Lung (tissue), 12 donors: ENCODE results near the gene PDP2. TPM values are rescaled to one million over a fixed set of nuclear protein-coding genes. Genes with fewer than 3 reads are reported as not detected.

Experiments used
- ATAC-seq: fragments of 200-7000 bp; cut with Tn5 transposase; one replicate; pipeline ENCODE4 v1.9.1; 2020; ENCODE audit warnings: moderate number of reproducible peaks; ENCODE audit not compliant: insufficient read depth, low FRiP score
- DNase-seq, 3 donors: peaks; one replicate each; pipeline ENCODE4 v3.0.0-alpha.2; 2013 to 2017
- H3K27ac ChIP-seq, 2 donors: one replicate each; pipeline ENCODE4 v1.5.1; 2013; ENCODE audit warnings: mild to moderate bottlenecking in 2 of 2, moderate library complexity in 2 of 2, control low read depth in 1 of 2, inconsistent platforms in 1 of 2, low read depth in 1 of 2, low read length in 1 of 2
- H3K27me3 ChIP-seq, 3 donors: one replicate each; pipeline ENCODE4 v1.5.1; 2013; ENCODE audit warnings: low read length in 2 of 3; ENCODE audit not compliant: control insufficient read depth in 3 of 3, insufficient read depth in 3 of 3
- H3K36me3 ChIP-seq, 4 donors: one replicate each; pipeline ENCODE4 v1.5.1; 2013; ENCODE audit warnings: low read length in 4 of 4, mild to moderate bottlenecking in 1 of 4, moderate library complexity in 1 of 4; ENCODE audit not compliant: control insufficient read depth in 4 of 4, insufficient read depth in 4 of 4
- H3K4me1 ChIP-seq, 5 donors: one replicate each; pipeline ENCODE4 v1.5.1; 2013; ENCODE audit warnings: low read length in 5 of 5, mild to moderate bottlenecking in 2 of 5, moderate library complexity in 1 of 5; ENCODE audit not compliant: control insufficient read depth in 5 of 5, insufficient read depth in 5 of 5
- H3K4me3 ChIP-seq: one replicate; pipeline ENCODE4 v1.5.1; 2013; ENCODE audit warnings: mild to moderate bottlenecking, control low read depth, moderate library complexity
- H3K9ac ChIP-seq, 2 donors: one replicate each; pipeline ENCODE4 v1.5.1; 2013; ENCODE audit warnings: low read length in 2 of 2, control low read depth in 1 of 2; ENCODE audit not compliant: insufficient read depth in 1 of 2
- H3K9me3 ChIP-seq, 4 donors: one replicate each; pipeline ENCODE4 v1.5.1; 2013; ENCODE audit warnings: low read length in 3 of 4, mild to moderate bottlenecking in 1 of 4, moderate library complexity in 1 of 4; ENCODE audit not compliant: control insufficient read depth in 4 of 4, insufficient read depth in 3 of 4
- WGBS, 2 donors: extraction: QIAGEN DNeasy Blood & Tissue Kit; methylation state at CpG; one replicate each; pipeline ENCODE4 v1.1.7; 2013; 5-methylcytosine and 5-hydroxymethylcytosine counted together
- polyA plus RNA-seq, 2 donors: library from polyadenylated mRNA; stranded (reverse); fragments of 200-250 nt; gene quantifications; one replicate each; pipeline ENCODE4 v1.2.1, GENCODE V29; 2013
- total RNA-seq, 2 donors: library from RNA; depleted of rRNA in 1 of 2; stranded (reverse); fragments of >200 nt in 1 of 2; gene quantifications; one replicate each; pipeline ENCODE4 v1.2.1, GENCODE V29; 2014 to 2021
- TF ChIP-seq, protein P1 (sequence below): IDR thresholded peaks from 2 replicates; pipeline ENCODE4 v1.5.1; 2012; ENCODE audit warnings: mild to moderate bottlenecking; ENCODE audit errors: control extremely low read depth, extremely low read depth
- donor health status: control.
- donor health status: control.
- donor health status: Bipolar disorder and iron deficiency.
- donor health status: healthy.
- donor health status: DM: yes; HTN: yes; CAD: no.

The PDP2 gene
- total and polyA plus RNA-seq, 4 donors = 4.5 to 23.0 (median 13.1) TPM

GRCh38 chr16:66872559-66872942 is 7.8 kb upstream of the PDP2 start:
- H3K27ac ChIP-seq = no peak overlapping the region
- TF ChIP-seq, protein P1, sequence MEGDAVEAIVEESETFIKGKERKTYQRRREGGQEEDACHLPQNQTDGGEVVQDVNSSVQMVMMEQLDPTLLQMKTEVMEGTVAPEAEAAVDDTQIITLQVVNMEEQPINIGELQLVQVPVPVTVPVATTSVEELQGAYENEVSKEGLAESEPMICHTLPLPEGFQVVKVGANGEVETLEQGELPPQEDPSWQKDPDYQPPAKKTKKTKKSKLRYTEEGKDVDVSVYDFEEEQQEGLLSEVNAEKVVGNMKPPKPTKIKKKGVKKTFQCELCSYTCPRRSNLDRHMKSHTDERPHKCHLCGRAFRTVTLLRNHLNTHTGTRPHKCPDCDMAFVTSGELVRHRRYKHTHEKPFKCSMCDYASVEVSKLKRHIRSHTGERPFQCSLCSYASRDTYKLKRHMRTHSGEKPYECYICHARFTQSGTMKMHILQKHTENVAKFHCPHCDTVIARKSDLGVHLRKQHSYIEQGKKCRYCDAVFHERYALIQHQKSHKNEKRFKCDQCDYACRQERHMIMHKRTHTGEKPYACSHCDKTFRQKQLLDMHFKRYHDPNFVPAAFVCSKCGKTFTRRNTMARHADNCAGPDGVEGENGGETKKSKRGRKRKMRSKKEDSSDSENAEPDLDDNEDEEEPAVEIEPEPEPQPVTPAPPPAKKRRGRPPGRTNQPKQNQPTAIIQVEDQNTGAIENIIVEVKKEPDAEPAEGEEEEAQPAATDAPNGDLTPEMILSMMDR = no peak
- H3K27me3 ChIP-seq = no peaks in the 10 kb centered on the region
- ATAC-seq = no peak
- 44 to 60% methylated on average over 4 of the region's 4 CpGs for WGBS, 2 donors
- peaks cover 0 to 9% (median 0%) of the 10 kb centered on the region in 5 donors for H3K4me1 ChIP-seq
- H3K36me3 ChIP-seq = no peaks in the 10 kb centered on the region
- no peaks in the 10 kb centered on the region for H3K9me3 ChIP-seq
- no peak for DNase-seq
- no peak overlapping the region for H3K9ac ChIP-seq
- no peak overlapping the region for H3K4me3 ChIP-seq

DNA sequence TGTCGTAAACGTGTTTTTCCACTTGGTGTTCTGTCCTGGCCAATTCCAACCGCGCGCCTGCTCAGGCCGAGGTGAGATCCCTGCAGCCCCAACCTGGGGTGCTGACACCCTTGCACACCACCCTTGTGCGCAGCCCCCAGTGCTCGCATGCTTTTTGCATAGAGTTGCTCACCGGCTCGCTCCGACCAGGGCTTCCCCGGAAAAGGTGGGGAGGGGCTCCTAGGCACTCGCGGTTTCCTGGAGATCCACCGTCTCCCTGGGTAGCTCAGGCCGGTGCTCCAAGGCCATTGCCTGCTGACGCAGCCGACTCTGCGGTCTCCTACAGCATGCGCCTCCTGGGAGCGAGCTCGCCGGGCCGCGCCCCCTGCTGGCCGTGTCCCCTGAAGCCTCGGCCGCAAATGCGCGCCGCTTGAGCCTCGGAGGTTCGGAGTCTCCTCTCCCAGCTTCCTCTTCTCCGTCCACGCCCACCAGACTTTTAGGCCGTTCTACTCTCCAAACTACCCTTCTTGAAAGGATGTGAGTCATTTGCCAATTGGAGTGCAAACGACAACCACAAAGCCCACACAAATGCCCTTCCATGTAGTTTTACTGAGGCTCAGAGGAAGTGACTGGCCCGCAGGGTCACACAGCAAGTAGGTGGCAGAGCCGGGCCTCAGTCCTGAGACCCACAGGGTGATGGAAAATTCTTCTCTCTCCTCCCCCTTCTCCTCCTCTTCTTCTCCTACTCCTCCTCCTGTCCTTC is 7.2 kb upstream of the PDP2 start:
- no peak overlapping the region for H3K9ac ChIP-seq
- peak overlapping the region in 1 of 2 donors; percentile 34 for H3K27ac ChIP-seq

GRCh38 chr16:66873685-66874055 is 6.6 kb upstream of the PDP2 start:
- no peak overlapping the region for H3K27ac ChIP-seq
- ATAC-seq (no peak), DNase-seq (no peak)
- H3K4me1 ChIP-seq = peaks cover 0 to 9% (median 0%) of the 10 kb centered on the region in 5 donors
- H3K27me3 ChIP-seq = no peaks in the 10 kb centered on the region
- H3K9me3 ChIP-seq = no peaks in the 10 kb centered on the region
- no peaks in the 10 kb centered on the region for H3K36me3 ChIP-seq
- TF ChIP-seq, protein P1 = no peak
- no peak overlapping the region for H3K9ac ChIP-seq
- H3K4me3 ChIP-seq = no peak overlapping the region

More for the DNA sequence above, 7.2 kb upstream of the PDP2 start:
- no peaks in the 10 kb centered on the region for H3K36me3 ChIP-seq
- no peak overlapping the region for H3K4me3 ChIP-seq
- TF ChIP-seq, protein P1 = peak; percentile 74
- ATAC-seq = peak; percentile 98
- peak; percentile 79 to 88 (median 87) for DNase-seq
- peaks cover 0 to 9% (median 0%) of the 10 kb centered on the region in 5 donors for H3K4me1 ChIP-seq
- WGBS, 2 donors = 3 to 4% methylated on average over 38 to 39 of the region's 39 CpGs
- no peaks in the 10 kb centered on the region for H3K27me3 ChIP-seq
- H3K9me3 ChIP-seq = no peaks in the 10 kb centered on the region
